HEK293T (cell line): Measurements from ENCODE around the gene EVI2A.

Experiments used
- BHLHE40 ChIP-seq: fragments of 450-650 bp; IDR thresholded peaks from 2 replicates; pipeline ENCODE4 v1.6.1; 2016; ENCODE audit warnings: mild to moderate bottlenecking, moderate library complexity, borderline replicate concordance
- ELF4 ChIP-seq: fragments of 450-650 bp; IDR thresholded peaks from 2 replicates; pipeline ENCODE4 v1.6.1; 2017; ENCODE audit warnings: antibody characterized with exemption
- FOXA1 ChIP-seq: fragments of 450-650 bp; IDR thresholded peaks from 2 replicates; pipeline ENCODE4 v1.6.1; 2016; ENCODE audit warnings: mild to moderate bottlenecking
- FOXK2 ChIP-seq: fragments of 450-650 bp; IDR thresholded peaks from 2 replicates; pipeline ENCODE4 v1.6.1; 2016; ENCODE audit warnings: mild to moderate bottlenecking
- FOXM1 ChIP-seq: fragments of 450-650 bp; IDR thresholded peaks from 2 replicates; pipeline ENCODE4 v1.6.1; 2017; ENCODE audit warnings: mild to moderate bottlenecking, borderline replicate concordance
- HDGF ChIP-seq: fragments of 450-650 bp; IDR thresholded peaks from 2 replicates; pipeline ENCODE4 v1.6.1; 2017; ENCODE audit warnings: antibody characterized with exemption, borderline replicate concordance
- L3MBTL2 ChIP-seq: fragments of 450-650 bp; conservative IDR thresholded peaks from 2 replicates; pipeline ENCODE4 v1.6.1; 2016; ENCODE audit warnings: mild to moderate bottlenecking
- NFRKB ChIP-seq: fragments of 450-650 bp; IDR thresholded peaks from 2 replicates; pipeline ENCODE4 v1.6.1; 2016; ENCODE audit warnings: mild to moderate bottlenecking, moderate library complexity
- SUZ12 ChIP-seq: fragments of 450-650 bp; IDR thresholded peaks from 2 replicates; pipeline ENCODE4 v1.6.1; 2016; ENCODE audit warnings: mild to moderate bottlenecking

- no peak for TF ChIP-seq SUZ12
- TF ChIP-seq FOXK2: no peak
- no peak for TF ChIP-seq L3MBTL2
- TF ChIP-seq ELF4: no peak
- no peak for TF ChIP-seq BHLHE40
- no peak for TF ChIP-seq FOXM1
- no peak for TF ChIP-seq FOXA1
- no peak for TF ChIP-seq HDGF
- TF ChIP-seq NFRKB: no peak
Observed at GRCh38 chr17:31279401-31279800, 42.0 kb downstream of the EVI2A start.
